Parathyroid adenoma (tissue), 2 donors: Measurements from ENCODE around the gene GHR.

ENCODE experiments used
- H2AFZ ChIP-seq: fragments of 300-600 bp; sonication (generic); one replicate; pipeline ENCODE4 v1.7.0; 2017; ENCODE audit warnings: antibody characterized with exemption, mild to moderate bottlenecking
- H3K27ac ChIP-seq: fragments of 300-600 bp; sonication (generic); one replicate; pipeline ENCODE4 v1.7.0; 2017
- H3K27me3 ChIP-seq: fragments of 300-600 bp; sonication (generic); one replicate; pipeline ENCODE4 v1.7.0; 2017; ENCODE audit warnings: low read length; ENCODE audit not compliant: control insufficient read depth, insufficient read depth
- H3K36me3 ChIP-seq: fragments of 300-600 bp; sonication (generic); one replicate; pipeline ENCODE4 v1.7.0; 2017; ENCODE audit warnings: low read length; ENCODE audit not compliant: control insufficient read depth, insufficient read depth
- H3K4me1 ChIP-seq: fragments of 300-600 bp; sonication (generic); one replicate; pipeline ENCODE4 v1.7.0; 2017; ENCODE audit warnings: control low read depth
- H3K4me2 ChIP-seq: fragments of 300-600 bp; sonication (generic); one replicate; pipeline ENCODE4 v1.7.0; 2017; ENCODE audit warnings: low read length
- H3K4me3 ChIP-seq: fragments of 300-600 bp; sonication (generic); one replicate; pipeline ENCODE4 v1.7.0; 2017; ENCODE audit warnings: low read depth, low read length
- H3K79me2 ChIP-seq: fragments of 300-600 bp; sonication (generic); one replicate; pipeline ENCODE4 v1.7.0; 2017; ENCODE audit warnings: control low read depth
- H3K9ac ChIP-seq: fragments of 300-600 bp; sonication (generic); one replicate; pipeline ENCODE4 v1.7.0; 2017; ENCODE audit warnings: mild to moderate bottlenecking
- H3K9me3 ChIP-seq: fragments of 300-600 bp; sonication (generic); one replicate; pipeline ENCODE4 v1.7.0; 2017; ENCODE audit warnings: low read length; ENCODE audit not compliant: control insufficient read depth
- TF ChIP-seq, protein P1 (sequence below): fragments of 300-600 bp; sonication (generic); IDR thresholded peaks from one replicate; pipeline ENCODE4 v1.7.0; 2017; ENCODE audit warnings: antibody characterized with exemption, mild to moderate bottlenecking
- donor health status: primary hyperparathyroidism.

The GHR gene

GRCh38 chr5:42514754-42515153, 91.5 kb downstream of the GHR start:
- H3K9ac ChIP-seq = no peak overlapping the region
- H3K4me2 ChIP-seq = no peak overlapping the region
- H3K4me1 ChIP-seq = peaks cover 7% of the 10 kb centered on the region
- H3K79me2 ChIP-seq = peaks cover 6% of the 10 kb centered on the region
- H3K27me3 ChIP-seq = no peaks in the 10 kb centered on the region
- peak overlapping the region; percentile 45 for H2AFZ ChIP-seq
- H3K4me3 ChIP-seq = no peak overlapping the region
- H3K36me3 ChIP-seq = no peaks in the 10 kb centered on the region
- H3K27ac ChIP-seq = no peak overlapping the region
- TF ChIP-seq, protein P1, sequence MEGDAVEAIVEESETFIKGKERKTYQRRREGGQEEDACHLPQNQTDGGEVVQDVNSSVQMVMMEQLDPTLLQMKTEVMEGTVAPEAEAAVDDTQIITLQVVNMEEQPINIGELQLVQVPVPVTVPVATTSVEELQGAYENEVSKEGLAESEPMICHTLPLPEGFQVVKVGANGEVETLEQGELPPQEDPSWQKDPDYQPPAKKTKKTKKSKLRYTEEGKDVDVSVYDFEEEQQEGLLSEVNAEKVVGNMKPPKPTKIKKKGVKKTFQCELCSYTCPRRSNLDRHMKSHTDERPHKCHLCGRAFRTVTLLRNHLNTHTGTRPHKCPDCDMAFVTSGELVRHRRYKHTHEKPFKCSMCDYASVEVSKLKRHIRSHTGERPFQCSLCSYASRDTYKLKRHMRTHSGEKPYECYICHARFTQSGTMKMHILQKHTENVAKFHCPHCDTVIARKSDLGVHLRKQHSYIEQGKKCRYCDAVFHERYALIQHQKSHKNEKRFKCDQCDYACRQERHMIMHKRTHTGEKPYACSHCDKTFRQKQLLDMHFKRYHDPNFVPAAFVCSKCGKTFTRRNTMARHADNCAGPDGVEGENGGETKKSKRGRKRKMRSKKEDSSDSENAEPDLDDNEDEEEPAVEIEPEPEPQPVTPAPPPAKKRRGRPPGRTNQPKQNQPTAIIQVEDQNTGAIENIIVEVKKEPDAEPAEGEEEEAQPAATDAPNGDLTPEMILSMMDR = peak; percentile 46
- no peaks in the 10 kb centered on the region for H3K9me3 ChIP-seq

- TF ChIP-seq, protein P1 = no peak
- Histone ChIP-seq H3K36me3 (no peaks in the 10 kb centered on the region), H3K9me3 (no peaks in the 10 kb centered on the region), H3K27me3 (no peaks in the 10 kb centered on the region), H3K4me2 (no peak overlapping the region), H3K4me1 (peaks cover 7% of the 10 kb centered on the region), H3K79me2 (peaks cover 6% of the 10 kb centered on the region), H3K9ac (no peak overlapping the region), H3K27ac (no peak overlapping the region), H2AFZ (no peak overlapping the region), H3K4me3 (no peak overlapping the region)
Observed at GRCh38 chr5:42515504-42515903, 92.3 kb downstream of the GHR start.

GRCh38 chr5:42516282-42517042, 93.2 kb downstream of the GHR start:
- Histone ChIP-seq H2AFZ (no peak overlapping the region), H3K27ac (no peak overlapping the region), H3K9ac (no peak overlapping the region), H3K9me3 (no peaks in the 10 kb centered on the region), H3K79me2 (peaks cover 6% of the 10 kb centered on the region), H3K4me1 (peaks cover 7% of the 10 kb centered on the region), H3K4me3 (no peak overlapping the region), H3K27me3 (no peaks in the 10 kb centered on the region), H3K4me2 (no peak overlapping the region), H3K36me3 (no peaks in the 10 kb centered on the region)
- TF ChIP-seq, protein P1 = no peak

- H3K36me3 ChIP-seq = no peaks in the 10 kb centered on the region
- no peaks in the 10 kb centered on the region for H3K9me3 ChIP-seq
- TF ChIP-seq, protein P1 = no peak
- no peak overlapping the region for H3K9ac ChIP-seq
- no peak overlapping the region for H3K4me3 ChIP-seq
- peaks cover 6% of the 10 kb centered on the region for H3K79me2 ChIP-seq
- H3K4me2 ChIP-seq = no peak overlapping the region
- no peak overlapping the region for H2AFZ ChIP-seq
- H3K27ac ChIP-seq = no peak overlapping the region
- H3K27me3 ChIP-seq = no peaks in the 10 kb centered on the region
- peaks cover 7% of the 10 kb centered on the region for H3K4me1 ChIP-seq
Observed at GRCh38 chr5:42517164-42517563, 93.9 kb downstream of the GHR start.
